Activated T-cell treated with anti-CD3 and anti-CD28 coated beads for 48 hours (primary cell): Measurements from ENCODE around the gene ANGPTL3.

Source experiments
- DNase-seq: peaks from one replicate; pipeline ENCODE4 v3.0.0-alpha.2; 2020; ENCODE audit warnings: low read depth

ANGPTL3 gene

GRCh38 chr1:62628506-62628905 lies 31.2 kb downstream of the ANGPTL3 start:
- DNase-seq, result no peak

- no peak for DNase-seq
Measured at GRCh38 chr1:62637392-62638105, 40.2 kb downstream of the ANGPTL3 start.

GRCh38 chr1:62643283-62643682 lies 46.0 kb downstream of the ANGPTL3 start:
- DNase-seq, result no peak

GRCh38 chr1:62652387-62652786 lies 55.1 kb downstream of the ANGPTL3 start:
- DNase-seq, result no peak

- no peak for DNase-seq
Measured at GRCh38 chr1:62654744-62655143, 57.4 kb downstream of the ANGPTL3 start.
